Activated CD8-positive, alpha-beta T cell treated with anti-CD3 and anti-CD28 coated beads for 36 hours (primary cell): ENCODE results near the gene GNPDA1. TPM values are rescaled to one million over a fixed set of nuclear protein-coding genes. Genes with fewer than 3 reads are reported as not detected.

Experiments
- ATAC-seq: fragments of 200-7000 bp; cut with Tn5 transposase; one replicate; pipeline ENCODE4 v1.10.0; 2021; ENCODE audit warnings: mild to moderate bottlenecking, moderate library complexity
- CTCF ChIA-PET: fragments of 350-600 bp; sonication (Branson Sonifier 250); formaldehyde crosslinking; loops from one replicate; lab custom pipeline; 2021; ENCODE audit warnings: antibody characterized with exemption; lab: Charles Lee
- POLR2A ChIA-PET: fragments of 350-600 bp; sonication (Branson Sonifier 250); formaldehyde crosslinking; loops from one replicate; lab custom pipeline; 2021; ENCODE audit warnings: antibody characterized with exemption; lab: Charles Lee
- DNase-seq: peaks from one replicate; pipeline ENCODE4 v3.0.0-alpha.2; 2020
- H3K27ac Mint-ChIP-seq: one replicate; pipeline ENCODE4 v1.8.0; 2021; ENCODE audit warnings: mild to moderate bottlenecking, mixed read lengths
- H3K27me3 Mint-ChIP-seq: one replicate; pipeline ENCODE4 v1.8.0; 2021; ENCODE audit warnings: mixed read lengths
- H3K36me3 Mint-ChIP-seq: one replicate; pipeline ENCODE4 v1.8.0; 2021; ENCODE audit warnings: low read depth, mixed read lengths
- H3K4me1 Mint-ChIP-seq: one replicate; pipeline ENCODE4 v1.8.0; 2021; ENCODE audit warnings: low read depth, mixed read lengths
- H3K4me3 Mint-ChIP-seq: one replicate; pipeline ENCODE4 v1.8.0; 2021; ENCODE audit warnings: mild to moderate bottlenecking, moderate library complexity, mixed read lengths
- H3K9me3 Mint-ChIP-seq: one replicate; pipeline ENCODE4 v1.8.0; 2021; ENCODE audit warnings: mixed read lengths
- intact Hi-C: fragments of 100-400 bp; cut with micrococcal nuclease; formaldehyde crosslinking; loops from one replicate; pipeline ENCODE4 v1.10.0; 2022
- total RNA-seq, 2 experiments: library from RNA; stranded (reverse); gene quantifications; one replicate each; pipeline ENCODE4 v1.2.3, GENCODE V29; 2021
- TF ChIP-seq, protein P1 (sequence below): fragments of 200-600 bp; IDR thresholded peaks from one replicate; pipeline ENCODE4 v1.8.0; 2022; ENCODE audit warnings: antibody characterized with exemption, mild to moderate bottlenecking

The GNPDA1 gene
- total RNA-seq, 2 experiments from 2014 or later = 82.4 to 88.3 TPM

DNA sequence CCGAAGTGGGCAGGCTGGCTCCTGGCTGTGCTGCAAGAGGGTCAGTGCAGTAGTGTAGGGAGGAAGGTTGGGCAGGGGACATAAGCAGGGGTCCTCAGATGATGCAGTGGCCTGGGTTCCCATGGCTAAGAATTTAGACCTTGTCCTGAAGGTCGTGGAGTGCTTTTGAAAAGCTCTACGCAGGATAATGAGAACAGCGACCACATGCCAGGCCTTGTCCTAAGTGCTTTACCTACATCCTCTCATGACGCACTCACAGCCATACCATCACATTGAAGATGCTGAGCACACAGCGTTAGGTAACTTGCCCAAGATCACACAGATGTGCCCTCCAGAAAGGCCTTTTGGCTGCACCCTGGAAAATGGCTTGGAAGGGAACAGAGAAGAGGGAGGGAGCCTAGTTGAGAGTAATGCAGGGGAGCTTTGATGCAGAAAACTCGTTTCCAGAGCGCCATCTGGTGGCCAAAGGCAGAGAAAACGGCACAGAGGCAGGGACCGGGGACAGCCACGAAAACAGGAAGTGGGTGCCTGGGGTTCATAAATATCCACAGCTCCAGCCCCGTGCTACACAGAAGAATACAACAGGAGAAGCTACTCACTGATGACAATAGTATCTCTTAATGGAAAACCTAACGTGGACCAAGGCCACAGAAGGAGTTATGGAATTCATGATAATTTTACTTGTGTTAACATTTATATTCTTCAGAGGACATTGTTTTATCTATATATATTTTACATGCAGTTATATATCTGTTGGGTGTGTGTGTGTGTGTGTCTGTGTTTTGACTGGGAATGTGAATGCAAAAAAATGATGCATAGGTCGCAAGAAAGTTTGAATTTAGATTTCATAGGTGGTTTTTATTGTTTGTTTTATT, 52.1 kb downstream of the GNPDA1 start:
- intact Hi-C loops = loop anchor here (2.0 to 5.0 kb wide), 2 partner anchors 78 to 268 kb away; no protein-coding TSS in a partner anchor
- peaks cover 45% of the 10 kb centered on the region for H3K4me1 Mint-ChIP-seq
- H3K9me3 Mint-ChIP-seq = no peaks in the 10 kb centered on the region
- CTCF ChIA-PET = interaction anchor here (0.6 to 9.3 kb wide), 76 partner anchors 9 to 368 kb away, joined by 3 to 204 read pairs (median 4); partner anchors contain the start of genes DELE1, FCHSD1, HDAC3 and PCDH1
- H3K36me3 Mint-ChIP-seq = peaks cover 1% of the 10 kb centered on the region
- ATAC-seq (peak; percentile 88), DNase-seq (peak; percentile 94)
- H3K27me3 Mint-ChIP-seq = no peaks in the 10 kb centered on the region
- peak overlapping the region; percentile 80 for H3K27ac Mint-ChIP-seq
- POLR2A ChIA-PET = interaction anchor here (0.6 to 2.0 kb wide), 11 partner anchors 9 to 1992 kb away, joined by 3 to 14 read pairs (median 4); partner anchors contain the start of genes DELE1 and RNF14
- peak overlapping the region; percentile 44 for H3K4me3 Mint-ChIP-seq
- TF ChIP-seq, protein P1, sequence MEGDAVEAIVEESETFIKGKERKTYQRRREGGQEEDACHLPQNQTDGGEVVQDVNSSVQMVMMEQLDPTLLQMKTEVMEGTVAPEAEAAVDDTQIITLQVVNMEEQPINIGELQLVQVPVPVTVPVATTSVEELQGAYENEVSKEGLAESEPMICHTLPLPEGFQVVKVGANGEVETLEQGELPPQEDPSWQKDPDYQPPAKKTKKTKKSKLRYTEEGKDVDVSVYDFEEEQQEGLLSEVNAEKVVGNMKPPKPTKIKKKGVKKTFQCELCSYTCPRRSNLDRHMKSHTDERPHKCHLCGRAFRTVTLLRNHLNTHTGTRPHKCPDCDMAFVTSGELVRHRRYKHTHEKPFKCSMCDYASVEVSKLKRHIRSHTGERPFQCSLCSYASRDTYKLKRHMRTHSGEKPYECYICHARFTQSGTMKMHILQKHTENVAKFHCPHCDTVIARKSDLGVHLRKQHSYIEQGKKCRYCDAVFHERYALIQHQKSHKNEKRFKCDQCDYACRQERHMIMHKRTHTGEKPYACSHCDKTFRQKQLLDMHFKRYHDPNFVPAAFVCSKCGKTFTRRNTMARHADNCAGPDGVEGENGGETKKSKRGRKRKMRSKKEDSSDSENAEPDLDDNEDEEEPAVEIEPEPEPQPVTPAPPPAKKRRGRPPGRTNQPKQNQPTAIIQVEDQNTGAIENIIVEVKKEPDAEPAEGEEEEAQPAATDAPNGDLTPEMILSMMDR = peak; percentile 62

DNA sequence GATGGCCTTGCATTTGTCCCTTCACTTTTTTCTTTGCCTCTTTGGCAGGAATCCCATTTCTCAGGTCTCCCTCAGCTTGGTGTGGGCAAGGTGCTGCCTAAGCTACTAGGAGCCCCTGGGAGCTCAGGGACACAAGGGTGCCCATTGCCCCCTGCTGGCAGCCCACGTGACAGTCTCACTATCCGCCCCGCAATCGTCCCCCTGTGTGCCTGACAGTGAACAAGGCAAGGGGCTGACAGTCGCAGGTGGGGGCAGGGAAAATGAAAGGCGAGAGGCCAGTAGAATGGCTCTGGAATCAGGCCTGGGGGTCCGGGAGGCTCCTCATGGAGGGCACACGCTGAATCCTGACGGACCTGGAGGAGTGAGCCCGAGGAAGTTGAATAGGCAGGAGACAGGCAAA, 52.8 kb downstream of the GNPDA1 start:
- ATAC-seq (peak; percentile 27), DNase-seq (peak; percentile 59)
- no peaks in the 10 kb centered on the region for H3K27me3 Mint-ChIP-seq
- TF ChIP-seq, protein P1 = peak; percentile 8
- intact Hi-C loops = loop anchor here (2.0 to 5.0 kb wide), 2 partner anchors 78 to 267 kb away; no protein-coding TSS in a partner anchor
- peaks cover 1% of the 10 kb centered on the region for H3K36me3 Mint-ChIP-seq
- no peak overlapping the region for H3K4me3 Mint-ChIP-seq
- POLR2A ChIA-PET = interaction anchor here (0.6 to 2.0 kb wide), 9 partner anchors 9 to 276 kb away, joined by 3 to 14 read pairs (median 5); partner anchors contain the start of gene RNF14
- H3K9me3 Mint-ChIP-seq = no peaks in the 10 kb centered on the region
- peaks cover 45% of the 10 kb centered on the region for H3K4me1 Mint-ChIP-seq
- CTCF ChIA-PET = interaction anchor here (0.6 to 9.3 kb wide), 57 partner anchors 8 to 367 kb away, joined by 3 to 204 read pairs (median 5); partner anchors contain the start of genes DELE1, FCHSD1, HDAC3 and PCDH1
- H3K27ac Mint-ChIP-seq = no peak overlapping the region

DNA sequence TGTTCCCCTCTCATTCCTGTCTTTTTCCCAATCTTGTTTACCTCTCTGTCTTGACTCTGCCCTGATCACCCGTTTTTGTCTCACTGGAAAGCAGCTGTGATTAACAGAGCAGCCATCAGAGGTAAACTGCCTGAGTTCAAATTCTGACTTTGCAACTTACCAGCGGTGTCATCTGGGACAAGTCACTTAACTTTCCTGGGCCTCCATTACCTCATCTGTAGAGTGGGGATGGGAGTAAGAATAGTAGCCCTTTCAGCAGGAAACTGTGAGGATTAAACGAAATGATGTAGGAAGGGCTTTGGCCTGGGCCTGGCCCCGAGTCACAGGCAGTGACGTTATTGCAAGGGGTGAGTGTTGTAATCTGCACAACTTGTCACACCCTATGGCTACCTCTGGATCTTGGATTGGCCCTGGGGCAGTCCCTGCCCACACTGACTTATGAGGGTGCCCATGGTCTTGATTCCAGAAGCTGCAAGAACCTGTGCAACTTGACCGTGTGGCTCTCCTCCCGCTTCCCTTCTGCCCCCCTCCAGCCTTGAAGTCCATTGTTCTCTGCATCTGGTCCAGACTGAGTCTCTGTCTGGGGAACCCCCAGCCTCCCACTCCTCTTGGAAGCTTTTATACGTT, 54.2 kb downstream of the GNPDA1 start:
- CTCF ChIA-PET = interaction anchor here (0.7 to 9.3 kb wide), 16 partner anchors 11 to 293 kb away, joined by 3 to 204 read pairs (median 22); partner anchors contain the start of genes DELE1, PCDH1 and RNF14
- TF ChIP-seq, protein P1 = no peak

DNA sequence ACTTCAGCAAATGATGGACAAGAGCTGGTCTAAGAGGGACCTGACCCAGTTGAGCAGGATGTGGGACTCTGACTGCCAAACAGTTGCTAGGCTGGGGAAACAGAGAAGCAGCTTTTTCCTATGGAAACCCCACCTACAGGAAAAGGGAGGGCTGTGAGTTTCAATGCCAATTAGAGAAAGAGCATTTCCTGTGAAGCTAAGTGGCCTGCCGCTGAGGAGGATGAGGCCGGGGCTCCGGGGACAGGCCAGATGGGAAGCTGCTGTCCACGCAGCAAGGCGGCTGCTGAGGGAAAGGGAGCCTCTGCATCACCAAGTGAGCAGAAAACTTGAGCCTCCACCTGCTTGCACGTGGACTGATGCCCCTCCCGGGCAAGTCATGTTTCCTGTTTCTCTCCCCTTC, 54.7 kb downstream of the GNPDA1 start, which contains the start of gene PCDH12:
TSS of gene PCDH12 (minus strand) at position 90 of the 400 bp plus-strand sequence. CDS start 351 bp downstream, outside the sequence.
- DNase-seq (peak; percentile 38), ATAC-seq (peak; percentile 26)
- intact Hi-C loops = no loop called here
- Mint-ChIP-seq H3K9me3 (no peaks in the 10 kb centered on the region), H3K4me3 (peak within 1 kb of the TSS; percentile 79), H3K36me3 (peaks cover 1% of the 10 kb centered on the region), H3K4me1 (peaks cover 45% of the 10 kb centered on the region), H3K27ac (peak within 1 kb of the TSS; percentile 90), H3K27me3 (no peaks in the 10 kb centered on the region)
- ChIA-PET POLR2A (interaction anchor here (0.6 to 1.9 kb wide), 3 partner anchors 10 to 18 kb away, joined by 3 to 9 read pairs (median 6); partner anchors contain the start of gene RNF14), CTCF (interaction anchor here (0.7 to 9.3 kb wide), 11 partner anchors 11 to 293 kb away, joined by 3 to 204 read pairs (median 9); partner anchors contain the start of genes DELE1, PCDH1 and RNF14)
- TF ChIP-seq, protein P1 = no peak

More for the DNA sequence above, 54.2 kb downstream of the GNPDA1 start:
- POLR2A ChIA-PET = interaction anchor here (0.6 to 1.9 kb wide), 4 partner anchors 10 to 36 kb away, joined by 3 to 9 read pairs (median 4); partner anchors contain the start of gene RNF14
- ATAC-seq = peak; percentile 14
- Mint-ChIP-seq H3K9me3 (no peaks in the 10 kb centered on the region), H3K4me1 (peaks cover 45% of the 10 kb centered on the region), H3K27me3 (no peaks in the 10 kb centered on the region), H3K36me3 (peaks cover 1% of the 10 kb centered on the region), H3K27ac (peak overlapping the region; percentile 90), H3K4me3 (peak overlapping the region; percentile 79)
- intact Hi-C loops = no loop called here
- DNase-seq = peak; percentile 24
